ENCODE data around the gene LSM3. TPM values are rescaled to one million over a fixed set of nuclear protein-coding genes. Genes with fewer than 3 reads are reported as not detected.

Gene LSM3
- total and polyA plus RNA-seq, 2 of the 4 experiments (the other 2 are of a cell fraction): 3.4 to 11.5 TPM

DNA sequence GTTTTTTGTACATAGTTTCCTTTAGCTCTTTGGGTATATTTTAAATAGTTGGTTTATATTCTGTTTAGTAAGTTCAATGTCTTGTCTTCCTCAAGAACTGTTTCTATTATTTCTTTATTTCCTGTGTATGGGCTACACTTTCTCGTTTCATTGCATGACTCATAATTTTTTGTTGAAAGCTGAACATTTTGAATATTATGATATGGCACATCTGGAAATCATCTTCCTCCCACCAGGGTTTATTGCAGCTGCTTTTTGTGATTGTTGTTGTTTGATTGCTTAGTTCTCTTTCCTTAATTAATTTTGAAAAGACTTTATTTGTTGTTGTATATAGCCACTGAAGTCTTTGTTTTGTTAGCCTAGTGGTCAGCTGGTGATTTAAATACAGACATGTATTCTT lies 43.8 kb downstream of the LSM3 start:
- no peak overlapping the region for H4K91ac ChIP-seq (ENCODE audit: insufficient read depth, low read depth, low read length)
- H3K4me1 ChIP-seq (ENCODE audit: control insufficient read depth, insufficient read depth, low read length): peaks cover 21% of the 10 kb centered on the region
- H3K79me1 ChIP-seq (ENCODE audit: low read depth in 1 of 2, low read length in 2 of 2): no peaks in the 10 kb centered on the region
- H2AK5ac ChIP-seq (ENCODE audit: low read depth, low read length): no peak overlapping the region
- no peak overlapping the region for H3K27ac ChIP-seq (ENCODE audit: insufficient read depth, low read length)
- H3K23ac ChIP-seq (ENCODE audit: low read depth, low read length): no peak overlapping the region
- dilution Hi-C loops (cut with HindIII; ENCODE audit: low sequenced_read_pairs, unreplicated experiment) (no loop called here), intact Hi-C loops (cut with micrococcal nuclease) (no loop called here), in situ Hi-C loops (cut with MboI; ENCODE audit: low sequenced_read_pairs) (no loop called here)
- no peak overlapping the region for H2AFZ ChIP-seq (replicated peaks; ENCODE audit: low read length, poor library complexity)
- CTCF ChIA-PET: interaction anchor here (0.6 to 2.2 kb wide), 7 partner anchors 9 to 136 kb away, joined by 3 to 8 read pairs (median 4); no protein-coding TSS in a partner anchor
- H3K56ac ChIP-seq (ENCODE audit: extremely low read depth, insufficient read depth, low read length): no peak overlapping the region
- H3K18ac ChIP-seq (ENCODE audit: low read depth, low read length): no peak overlapping the region
- H3K4ac ChIP-seq (ENCODE audit: low read depth, low read length): no peak overlapping the region
- no peak overlapping the region for H3K4me2 ChIP-seq (ENCODE audit: low read depth, low read length)
- no peak overlapping the region for H3K14ac ChIP-seq (replicated peaks; ENCODE audit: low read depth, low read length)
- WGBS, 2 experiments (ENCODE audit: extremely low coverage in 2 of 2, insufficient read length in 1 of 2): no CpG with 5 or more reads among the region's 1 CpG
- no TSS peak for BruUV-seq (replicated peaks)
- no peaks in the 10 kb centered on the region for H3K27me3 ChIP-seq (ENCODE audit: control insufficient read depth, insufficient read depth, low read length)
- no peak overlapping the region for H2BK15ac ChIP-seq (ENCODE audit: low read depth, low read length)
- no peak overlapping the region for H2BK120ac ChIP-seq (ENCODE audit: low read depth, low read length)
- no peak overlapping the region for H3K9ac ChIP-seq (ENCODE audit: low read depth, low read length)
- H4K5ac ChIP-seq (ENCODE audit: low read depth, low read length): no peak overlapping the region
- ATAC-seq (ENCODE audit: low read depth): no peak
- no peaks in the 10 kb centered on the region for H3K9me3 ChIP-seq (ENCODE audit: control insufficient read depth, insufficient read depth, low read length)
- H4K8ac ChIP-seq (ENCODE audit: low read depth in 2 of 2, low read length in 2 of 2): no peak overlapping the region
- TF ChIP-seq POLR2A (IDR thresholded peaks at IDR 0.05; ENCODE audit: low read depth, low read length) (no peak), CEBPB (IDR thresholded peaks at IDR 0.05; ENCODE audit: low read depth, low read length) (no peak), BHLHE40 (IDR thresholded peaks at IDR 0.05; ENCODE audit: low read depth, low read length) (no peak), MAZ (IDR thresholded peaks at IDR 0.05; ENCODE audit: borderline replicate concordance, low read depth, low read length) (no peak), CHD1 (IDR thresholded peaks at IDR 0.05; ENCODE audit: low read depth, low read length) (no peak), RCOR1 (IDR thresholded peaks at IDR 0.05; ENCODE audit: insufficient replicate concordance, low read length) (no peak), MXI1 (IDR thresholded peaks at IDR 0.05; ENCODE audit: borderline replicate concordance, low read depth, low read length) (no peak), RAD21 (IDR thresholded peaks at IDR 0.05; ENCODE audit: low read length) (no peak)
- TF ChIP-seq, protein P1, sequence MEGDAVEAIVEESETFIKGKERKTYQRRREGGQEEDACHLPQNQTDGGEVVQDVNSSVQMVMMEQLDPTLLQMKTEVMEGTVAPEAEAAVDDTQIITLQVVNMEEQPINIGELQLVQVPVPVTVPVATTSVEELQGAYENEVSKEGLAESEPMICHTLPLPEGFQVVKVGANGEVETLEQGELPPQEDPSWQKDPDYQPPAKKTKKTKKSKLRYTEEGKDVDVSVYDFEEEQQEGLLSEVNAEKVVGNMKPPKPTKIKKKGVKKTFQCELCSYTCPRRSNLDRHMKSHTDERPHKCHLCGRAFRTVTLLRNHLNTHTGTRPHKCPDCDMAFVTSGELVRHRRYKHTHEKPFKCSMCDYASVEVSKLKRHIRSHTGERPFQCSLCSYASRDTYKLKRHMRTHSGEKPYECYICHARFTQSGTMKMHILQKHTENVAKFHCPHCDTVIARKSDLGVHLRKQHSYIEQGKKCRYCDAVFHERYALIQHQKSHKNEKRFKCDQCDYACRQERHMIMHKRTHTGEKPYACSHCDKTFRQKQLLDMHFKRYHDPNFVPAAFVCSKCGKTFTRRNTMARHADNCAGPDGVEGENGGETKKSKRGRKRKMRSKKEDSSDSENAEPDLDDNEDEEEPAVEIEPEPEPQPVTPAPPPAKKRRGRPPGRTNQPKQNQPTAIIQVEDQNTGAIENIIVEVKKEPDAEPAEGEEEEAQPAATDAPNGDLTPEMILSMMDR (conservative IDR thresholded peaks at IDR 0.05; ENCODE audit: low read depth, low read length): no peak
- TF ChIP-seq, protein P2, sequence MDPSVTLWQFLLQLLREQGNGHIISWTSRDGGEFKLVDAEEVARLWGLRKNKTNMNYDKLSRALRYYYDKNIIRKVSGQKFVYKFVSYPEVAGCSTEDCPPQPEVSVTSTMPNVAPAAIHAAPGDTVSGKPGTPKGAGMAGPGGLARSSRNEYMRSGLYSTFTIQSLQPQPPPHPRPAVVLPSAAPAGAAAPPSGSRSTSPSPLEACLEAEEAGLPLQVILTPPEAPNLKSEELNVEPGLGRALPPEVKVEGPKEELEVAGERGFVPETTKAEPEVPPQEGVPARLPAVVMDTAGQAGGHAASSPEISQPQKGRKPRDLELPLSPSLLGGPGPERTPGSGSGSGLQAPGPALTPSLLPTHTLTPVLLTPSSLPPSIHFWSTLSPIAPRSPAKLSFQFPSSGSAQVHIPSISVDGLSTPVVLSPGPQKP (IDR thresholded peaks at IDR 0.05; ENCODE audit: borderline replicate concordance, low read depth, low read length): no peak
- TF ChIP-seq, protein P3, sequence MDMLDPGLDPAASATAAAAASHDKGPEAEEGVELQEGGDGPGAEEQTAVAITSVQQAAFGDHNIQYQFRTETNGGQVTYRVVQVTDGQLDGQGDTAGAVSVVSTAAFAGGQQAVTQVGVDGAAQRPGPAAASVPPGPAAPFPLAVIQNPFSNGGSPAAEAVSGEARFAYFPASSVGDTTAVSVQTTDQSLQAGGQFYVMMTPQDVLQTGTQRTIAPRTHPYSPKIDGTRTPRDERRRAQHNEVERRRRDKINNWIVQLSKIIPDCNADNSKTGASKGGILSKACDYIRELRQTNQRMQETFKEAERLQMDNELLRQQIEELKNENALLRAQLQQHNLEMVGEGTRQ (IDR thresholded peaks at IDR 0.05; ENCODE audit: low read depth, low read length): no peak
- H3K9me1 ChIP-seq (ENCODE audit: insufficient read depth, low read length): peaks cover 10% of the 10 kb centered on the region
- H2BK20ac ChIP-seq (ENCODE audit: low read depth, low read length): no peak overlapping the region
- POLR2A ChIA-PET (ENCODE audit: unreplicated experiment): no interaction called here
- H4K20me1 ChIP-seq (ENCODE audit: insufficient read depth, low read length): no peaks in the 10 kb centered on the region
- no peaks in the 10 kb centered on the region for H3K36me3 ChIP-seq (ENCODE audit: control insufficient read depth, insufficient read depth, low read length)
- H2AK9ac ChIP-seq (replicated peaks; ENCODE audit: low read depth, low read length, poor library complexity): no peak overlapping the region
- DNase-seq: no peak
- H2BK5ac ChIP-seq (ENCODE audit: low read depth, low read length, poor library complexity, severe bottlenecking): no peak overlapping the region
- H3K4me3 ChIP-seq (ENCODE audit: insufficient read depth, low read depth, low read length): no peak overlapping the region
